WTC11 (cell line): ENCODE data around the gene RAB3IP. TPM values are rescaled to one million over a fixed set of nuclear protein-coding genes. Genes with fewer than 3 reads are reported as not detected.

Experiments
- ATAC-seq: fragments of 200-7000 bp; cut with Tn5 transposase; 2 replicates; pipeline ENCODE4 v1.10.0; 2021; ENCODE audit warnings: mild to moderate bottlenecking, moderate library complexity
- CTCF ChIA-PET: fragments of 300-600 bp; sonication (Branson Sonifier 250); formaldehyde crosslinking; loops from one replicate; lab custom pipeline; 2021; ENCODE audit warnings: antibody characterized with exemption; lab: Charles Lee
- POLR2A ChIA-PET: fragments of 350-600 bp; sonication (Branson Sonifier 250); formaldehyde crosslinking; loops from one replicate; lab custom pipeline; 2021; ENCODE audit warnings: antibody characterized with exemption; lab: Charles Lee
- DNase-seq: peaks from one replicate; pipeline ENCODE4 v3.0.0; 2021; ENCODE audit warnings: low spot score
- H3K27ac Mint-ChIP-seq: 2 replicates; pipeline ENCODE4 v1.8.0; 2021; ENCODE audit warnings: mixed read lengths
- H3K27me3 Mint-ChIP-seq: 2 replicates; pipeline ENCODE4 v1.8.0; 2021; ENCODE audit warnings: low read depth, mild to moderate bottlenecking, moderate library complexity, mixed read lengths
- H3K36me3 Mint-ChIP-seq: 2 replicates; pipeline ENCODE4 v1.8.0; 2021; ENCODE audit warnings: mixed read lengths
- H3K4me1 Mint-ChIP-seq: 2 replicates; pipeline ENCODE4 v1.8.0; 2022; ENCODE audit warnings: mixed read lengths
- H3K4me3 Mint-ChIP-seq: 2 replicates; pipeline ENCODE4 v1.8.0; 2021; ENCODE audit warnings: mild to moderate bottlenecking, moderate library complexity, mixed read lengths
- H3K9me3 Mint-ChIP-seq: 2 replicates; pipeline ENCODE4 v1.8.0; 2021; ENCODE audit warnings: mixed read lengths
- CREB1 ChIP-seq: sonication (generic); formaldehyde crosslinking; IDR thresholded peaks from 2 replicates; pipeline ENCODE4 v1.8.0; 2023; ENCODE audit warnings: mild to moderate bottlenecking, missing genetic modification reagents
- CTCF ChIP-seq: fragments of 200-600 bp; IDR thresholded peaks from 2 replicates; pipeline ENCODE4 v1.8.0; 2022; ENCODE audit warnings: antibody characterized with exemption
- E2F1 ChIP-seq: sonication (generic); formaldehyde crosslinking; IDR thresholded peaks from 2 replicates; pipeline ENCODE4 v1.8.0; 2022; ENCODE audit warnings: mild to moderate bottlenecking, missing genetic modification reagents
- ESRRA ChIP-seq: sonication (generic); formaldehyde crosslinking; IDR thresholded peaks from 2 replicates; pipeline ENCODE4 v1.8.1; 2022; ENCODE audit warnings: mild to moderate bottlenecking, missing genetic modification reagents, borderline replicate concordance
- ETV6 ChIP-seq: sonication (generic); formaldehyde crosslinking; IDR thresholded peaks from 2 replicates; pipeline ENCODE4 v1.8.1; 2022; ENCODE audit warnings: mild to moderate bottlenecking, missing genetic modification reagents
- FOXJ3 ChIP-seq: sonication (generic); formaldehyde crosslinking; IDR thresholded peaks from 2 replicates; pipeline ENCODE4 v1.9.0; 2021; ENCODE audit warnings: missing genetic modification reagents, mild to moderate bottlenecking, borderline replicate concordance
- FOXP1 ChIP-seq: sonication (generic); formaldehyde crosslinking; IDR thresholded peaks from 2 replicates; pipeline ENCODE4 v1.8.0; 2022; ENCODE audit warnings: missing genetic modification reagents, mild to moderate bottlenecking, moderate library complexity, borderline replicate concordance
- GABPB1 ChIP-seq: sonication (generic); formaldehyde crosslinking; IDR thresholded peaks from 2 replicates; pipeline ENCODE4 v1.8.1; 2023; ENCODE audit warnings: mild to moderate bottlenecking, missing genetic modification reagents
- GRHL2 ChIP-seq: fragments of 250-450 bp; sonication (Bioruptor Pico); IDR thresholded peaks from 2 replicates; pipeline ENCODE4 v1.8.0; 2022; ENCODE audit warnings: mild to moderate bottlenecking, moderate library complexity; ENCODE audit not compliant: insufficient replicate concordance, severe bottlenecking
- HMGXB4 ChIP-seq: sonication (generic); formaldehyde crosslinking; IDR thresholded peaks from 2 replicates; pipeline ENCODE4 v1.8.1; 2023; ENCODE audit warnings: mild to moderate bottlenecking, moderate library complexity, missing genetic modification reagents
- JUN ChIP-seq: sonication (generic); formaldehyde crosslinking; IDR thresholded peaks from 2 replicates; pipeline ENCODE4 v1.8.0; 2023; ENCODE audit warnings: mild to moderate bottlenecking, missing genetic modification reagents
- KAT7 ChIP-seq: sonication (generic); formaldehyde crosslinking; IDR thresholded peaks from 2 replicates; pipeline ENCODE4 v1.8.1; 2023; ENCODE audit warnings: missing genetic modification reagents, mild to moderate bottlenecking, borderline replicate concordance
- MLX ChIP-seq: sonication (generic); formaldehyde crosslinking; IDR thresholded peaks from 2 replicates; pipeline ENCODE4 v1.8.1; 2023; ENCODE audit warnings: mild to moderate bottlenecking, missing genetic modification reagents, moderate library complexity
- PRRX2 ChIP-seq: fragments of 250-450 bp; sonication (Bioruptor Pico); IDR thresholded peaks from 2 replicates; pipeline ENCODE4 v1.8.0; 2021; ENCODE audit warnings: mild to moderate bottlenecking
- RELA ChIP-seq: sonication (generic); formaldehyde crosslinking; IDR thresholded peaks from 2 replicates; pipeline ENCODE4 v1.8.1; 2022; ENCODE audit warnings: missing genetic modification reagents, mild to moderate bottlenecking, borderline replicate concordance
- SMAD3 ChIP-seq: sonication (generic); formaldehyde crosslinking; IDR thresholded peaks from 2 replicates; pipeline ENCODE4 v1.8.0; 2022; ENCODE audit warnings: missing genetic modification reagents, mild to moderate bottlenecking, borderline replicate concordance
- SP1 ChIP-seq: sonication (generic); formaldehyde crosslinking; conservative IDR thresholded peaks from 2 replicates; pipeline ENCODE4 v1.8.1; 2022; ENCODE audit warnings: missing genetic modification reagents
- STAT6 ChIP-seq: sonication (generic); formaldehyde crosslinking; conservative IDR thresholded peaks from 2 replicates; pipeline ENCODE4 v1.8.1; 2023; ENCODE audit warnings: mild to moderate bottlenecking, low read depth, missing genetic modification reagents, moderate library complexity
- TP53 ChIP-seq: sonication (generic); formaldehyde crosslinking; IDR thresholded peaks from 2 replicates; pipeline ENCODE4 v1.8.1; 2023; ENCODE audit warnings: mild to moderate bottlenecking, missing genetic modification reagents
- ZNF138 ChIP-seq: sonication (generic); formaldehyde crosslinking; conservative IDR thresholded peaks from 2 replicates; pipeline ENCODE4 v1.8.1; 2022; ENCODE audit warnings: mild to moderate bottlenecking, moderate library complexity, missing genetic modification reagents
- ZNF232 ChIP-seq: sonication (generic); formaldehyde crosslinking; IDR thresholded peaks from 2 replicates; pipeline ENCODE4 v1.8.0; 2022; ENCODE audit warnings: mild to moderate bottlenecking, missing genetic modification reagents
- ZNF317 ChIP-seq: sonication (generic); formaldehyde crosslinking; IDR thresholded peaks from 2 replicates; pipeline ENCODE4 v1.8.1; 2023; ENCODE audit warnings: low read depth, mild to moderate bottlenecking, moderate library complexity, missing genetic modification reagents, borderline replicate concordance
- ZNF396 ChIP-seq: fragments of 250-450 bp; sonication (Bioruptor Pico); IDR thresholded peaks from 2 replicates; pipeline ENCODE4 v1.8.0; 2021; ENCODE audit warnings: mild to moderate bottlenecking, moderate library complexity, borderline replicate concordance
- total RNA-seq: library from RNA; stranded (reverse); gene quantifications from 3 replicates; pipeline ENCODE4 v1.2.3, GENCODE V29; 2021

The RAB3IP gene
- total RNA-seq, 1 experiment from 2014 or later: 47.2 TPM

GRCh38 chr12:69698769-69699540 is 39.7 kb upstream of the RAB3IP start, which contains the start of gene BEST3:
Gene BEST3, minus strand, starts transcription at chr12:69699303. Its CDS starts 1,505 bp downstream, at chr12:69697798.
- TF ChIP-seq CTCF: no peak
- no peak for TF ChIP-seq TP53 (CRISPR knock-in tag)
- TF ChIP-seq SMAD3: no peak
- no peak for TF ChIP-seq HMGXB4 (CRISPR knock-in tag)
- TF ChIP-seq SP1 (CRISPR knock-in tag): no peak
- TF ChIP-seq E2F1 (CRISPR knock-in tag): no peak
- TF ChIP-seq RELA (CRISPR knock-in tag): no peak
- TF ChIP-seq PRRX2 (CRISPR knock-in tag): no peak
- DNase-seq: no peak
- H3K27me3 Mint-ChIP-seq: no peaks in the 10 kb centered on the region
- H3K4me1 Mint-ChIP-seq: peaks cover 5% of the 10 kb centered on the region
- CTCF ChIA-PET: no interaction called here
- H3K27ac Mint-ChIP-seq: no peak within 1 kb of the TSS
- no peak for ATAC-seq
- no peaks in the 10 kb centered on the region for H3K9me3 Mint-ChIP-seq
- POLR2A ChIA-PET: no interaction called here
- no peaks in the 10 kb centered on the region for H3K36me3 Mint-ChIP-seq
- H3K4me3 Mint-ChIP-seq: no peak within 1 kb of the TSS

GRCh38 chr12:69701826-69702225 is 36.8 kb upstream of the RAB3IP start:
- CTCF ChIA-PET: no interaction called here
- POLR2A ChIA-PET: no interaction called here
- no peak overlapping the region for H3K27ac Mint-ChIP-seq
- H3K9me3 Mint-ChIP-seq: peaks cover 10% of the 10 kb centered on the region
- H3K4me3 Mint-ChIP-seq: no peak overlapping the region
- peaks cover 5% of the 10 kb centered on the region for H3K4me1 Mint-ChIP-seq
- DNase-seq: no peak
- H3K36me3 Mint-ChIP-seq: no peaks in the 10 kb centered on the region
- TF ChIP-seq ZNF232 (CRISPR knock-in tag) (no peak), ZNF317 (no peak), ETV6 (CRISPR knock-in tag) (no peak), E2F1 (CRISPR knock-in tag) (no peak), GRHL2 (CRISPR knock-in tag) (no peak), KAT7 (CRISPR knock-in tag) (no peak), ZNF138 (CRISPR knock-in tag) (no peak), ESRRA (CRISPR knock-in tag) (no peak), CREB1 (CRISPR knock-in tag) (no peak), MLX (CRISPR knock-in tag) (no peak), FOXP1 (no peak), JUN (CRISPR knock-in tag) (no peak), STAT6 (no peak), GABPB1 (CRISPR knock-in tag) (no peak), FOXJ3 (no peak), ZNF396 (CRISPR knock-in tag) (no peak)
- H3K27me3 Mint-ChIP-seq: no peaks in the 10 kb centered on the region
- ATAC-seq: no peak
